CD14-positive monocyte (primary cell): ENCODE results near the gene MACROH2A1. TPM values are rescaled to one million over a fixed set of nuclear protein-coding genes. Genes with fewer than 3 reads are reported as not detected.

Experiments
- DNase-seq, 3 donors: peaks; one replicate each; pipeline ENCODE4 v3.0.0-alpha.2; 2011 to 2022
- H2AFZ ChIP-seq: 2 replicates; pipeline ENCODE4 v1.6.0; 2012; ENCODE audit warnings: mild to moderate bottlenecking, low read depth, low read length, inconsistent platforms; ENCODE audit not compliant: insufficient read depth, poor library complexity, severe bottlenecking
- H3K27ac ChIP-seq, 2 donors: 1 replicate in 1 of 2; 2 replicates in 1 of 2; pipeline ENCODE4 v1.5.1; 2012 to 2013; ENCODE audit warnings: low read length in 2 of 2, control low read depth in 1 of 2, inconsistent platforms in 1 of 2, low read depth in 1 of 2, mild to moderate bottlenecking in 1 of 2
- H3K27me3 ChIP-seq, 2 donors: one replicate each; pipeline versions ENCODE4 v1.6.0 to v1.6.1; 2011 to 2013; ENCODE audit warnings: low read length in 2 of 2; ENCODE audit not compliant: control insufficient read depth in 2 of 2, insufficient read depth in 2 of 2
- H3K36me3 ChIP-seq, 2 donors: replicated peaks in 1 of 2; 1 replicate in 1 of 2; 2 replicates in 1 of 2; pipeline versions ENCODE4 v1.5.1 to v1.6.1; 2012 to 2013; ENCODE audit warnings: low read length in 2 of 2, control low read depth in 1 of 2, inconsistent platforms in 1 of 2, mild to moderate bottlenecking in 1 of 2; ENCODE audit not compliant: insufficient read depth in 2 of 2, control insufficient read depth in 1 of 2
- H3K4me1 ChIP-seq, 2 donors: 1 replicate in 1 of 2; 2 replicates in 1 of 2; pipeline versions ENCODE4 v1.5.1 to v1.6.1; 2012 to 2013; ENCODE audit warnings: low read length in 2 of 2, control low read depth in 1 of 2, inconsistent platforms in 1 of 2, mild to moderate bottlenecking in 1 of 2, moderate library complexity in 1 of 2; ENCODE audit not compliant: insufficient read depth in 2 of 2, control insufficient read depth in 1 of 2
- H3K4me2 ChIP-seq: replicated peaks from 2 replicates; pipeline ENCODE3; 2012; ENCODE audit warnings: low read length, moderate library complexity, mild to moderate bottlenecking; ENCODE audit not compliant: poor library complexity, severe bottlenecking; ENCODE audit errors: extremely low read depth
- H3K4me3 ChIP-seq, 3 experiments: fragments of 200-600 bp in 1 of 3; sonication (generic) in 1 of 3; replicated peaks in 1 of 3; 1 replicate in 2 of 3; 2 replicates in 1 of 3; pipeline ENCODE4 v1.5.1; 2011 to 2013; ENCODE audit warnings: low read length in 3 of 3, mild to moderate bottlenecking in 3 of 3, control low read depth in 2 of 3, low read depth in 2 of 3, inconsistent platforms in 1 of 3, moderate library complexity in 1 of 3
- H3K79me2 ChIP-seq: 2 replicates; pipeline ENCODE4 v1.6.0; 2012; ENCODE audit warnings: mild to moderate bottlenecking, control low read depth, inconsistent platforms, low read length, moderate library complexity; ENCODE audit not compliant: insufficient read depth
- H3K9ac ChIP-seq: 2 replicates; pipeline ENCODE4 v1.6.0; 2017; ENCODE audit warnings: low read length, mild to moderate bottlenecking; ENCODE audit not compliant: insufficient read depth, poor library complexity, severe bottlenecking
- H3K9me3 ChIP-seq, 2 donors: replicated peaks in 1 of 2; 1 replicate in 1 of 2; 2 replicates in 1 of 2; pipeline versions ENCODE4 v1.5.1 to v1.6.1; 2012 to 2013; ENCODE audit warnings: low read length in 2 of 2, control low read depth in 1 of 2; ENCODE audit not compliant: control insufficient read depth in 1 of 2, insufficient read depth in 1 of 2
- H4K20me1 ChIP-seq: 2 replicates; pipeline ENCODE4 v1.6.0; 2012; ENCODE audit warnings: mild to moderate bottlenecking, low read length, control low read depth, moderate library complexity; ENCODE audit not compliant: insufficient read depth
- H3K27ac Mint-ChIP-seq, 7 donors: one replicate each; pipeline ENCODE4 v1.8.0; 2020; ENCODE audit warnings: mild to moderate bottlenecking in 7 of 7, mixed read lengths in 7 of 7, moderate library complexity in 6 of 7, inconsistent platforms in 2 of 7
- H3K27me3 Mint-ChIP-seq, 3 donors: one replicate each; pipeline ENCODE4 v1.8.0; 2021 to 2022; ENCODE audit warnings: low read depth in 3 of 3, mild to moderate bottlenecking in 3 of 3, mixed read lengths in 3 of 3, moderate library complexity in 3 of 3, inconsistent platforms in 1 of 3
- H3K36me3 Mint-ChIP-seq, 2 donors: one replicate each; pipeline ENCODE4 v1.8.0; 2020; ENCODE audit warnings: mixed read lengths in 2 of 2, inconsistent platforms in 1 of 2, mild to moderate bottlenecking in 1 of 2
- H3K4me1 Mint-ChIP-seq: one replicate; pipeline ENCODE4 v1.8.0; 2020; ENCODE audit warnings: mild to moderate bottlenecking, mixed read lengths
- H3K4me3 Mint-ChIP-seq, 2 donors: one replicate each; pipeline ENCODE4 v1.8.0; 2020; ENCODE audit warnings: mild to moderate bottlenecking in 2 of 2, mixed read lengths in 2 of 2, moderate library complexity in 1 of 2
- H3K9me3 Mint-ChIP-seq, 7 donors: one replicate each; pipeline ENCODE4 v1.8.0; 2020 to 2022; ENCODE audit warnings: mixed read lengths in 7 of 7, mild to moderate bottlenecking in 6 of 7, moderate library complexity in 6 of 7, inconsistent platforms in 2 of 7
- CTCF ChIP-seq: fragments of 200-600 bp; IDR thresholded peaks from one replicate; pipeline ENCODE4 v1.8.0; 2022; ENCODE audit warnings: antibody characterized with exemption, mild to moderate bottlenecking
- WGBS: methylation state at CpG from one replicate; pipeline ENCODE4 v1.1.5; 2013; ENCODE audit warnings: missing lambda C conversion rate; ENCODE audit not compliant: insufficient coverage; 5-methylcytosine and 5-hydroxymethylcytosine counted together
- intact Hi-C, 2 donors: fragments of 100-400 bp; cut with micrococcal nuclease; formaldehyde crosslinking; loops; one replicate each; pipeline versions ENCODE4 v1.15.0 to v1.15.1; 2023
- polyA plus RNA-seq, 3 donors: library from polyadenylated mRNA; depleted of rRNA in 1 of 3; unstranded in 2 of 3; stranded (reverse) in 1 of 3; fragments of 300-500 nt in 2 of 3; fragments of >200 nt in 1 of 3; fragmentation: Illumina TruSeq in 2 of 3; gene quantifications; 1 replicate in 2 of 3; 2 replicates in 1 of 3; pipeline ENCODE4 v1.2.3, GENCODE V29; 2012 to 2021

Gene MACROH2A1
- polyA plus RNA-seq, 3 donors: 352 to 443 (median 440) TPM

- no peak for DNase-seq
- intact Hi-C loops: loop anchor here in 1 of 2 donors (10.0 kb wide), 1 partner anchor 46 kb away; no protein-coding TSS in a partner anchor
- Histone ChIP-seq H4K20me1 (peaks cover 98% of the 10 kb centered on the region), H3K4me3 (no peak overlapping the region), H3K4me2 (no peak overlapping the region), H3K9ac (no peak overlapping the region), H3K79me2 (peaks cover 100% of the 10 kb centered on the region), H2AFZ (no peak overlapping the region), H3K4me1 (peaks cover 58 to 85% of the 10 kb centered on the region in 2 donors), H3K9me3 (no peaks in the 10 kb centered on the region), H3K27me3 (no peaks in the 10 kb centered on the region), H3K36me3 (peaks cover 89 to 97% of the 10 kb centered on the region in 2 donors), H3K27ac (peak overlapping the region in 1 of 2 donors; percentile 63)
- no peak overlapping the region for H3K4me3 Mint-ChIP-seq
- H3K9me3 Mint-ChIP-seq: no peaks in the 10 kb centered on the region
- peak overlapping the region; percentile 42 to 95 (median 78) for H3K27ac Mint-ChIP-seq
- H3K36me3 Mint-ChIP-seq: peaks cover 88 to 99% of the 10 kb centered on the region in 2 donors
- 66% methylated on average over 6 of the region's 7 CpGs for WGBS
- H3K4me1 Mint-ChIP-seq: peaks cover 83% of the 10 kb centered on the region
- no peaks in the 10 kb centered on the region for H3K27me3 Mint-ChIP-seq
- no peak for TF ChIP-seq CTCF
These were observed 19.9 kb downstream of the MACROH2A1 start for GRCh38 chr5:135379046-135379654.

GRCh38 chr5:135377751-135378680 lies 21.0 kb downstream of the MACROH2A1 start:
- Mint-ChIP-seq H3K4me3 (peak overlapping the region in 1 of 2 donors; percentile 48), H3K4me1 (peaks cover 84% of the 10 kb centered on the region), H3K9me3 (no peaks in the 10 kb centered on the region), H3K36me3 (peaks cover 84 to 100% of the 10 kb centered on the region in 2 donors), H3K27me3 (no peaks in the 10 kb centered on the region), H3K27ac (peak overlapping the region; percentile 80 to 95 (median 91))
- Histone ChIP-seq H3K4me3 (no peak overlapping the region), H3K9ac (peak overlapping the region; percentile 2), H2AFZ (no peak overlapping the region), H3K4me1 (peaks cover 51 to 85% of the 10 kb centered on the region in 2 donors), H3K79me2 (peaks cover 100% of the 10 kb centered on the region), H3K4me2 (peak overlapping the region; percentile 30), H3K9me3 (no peaks in the 10 kb centered on the region), H4K20me1 (peaks cover 100% of the 10 kb centered on the region), H3K27me3 (no peaks in the 10 kb centered on the region), H3K27ac (peak overlapping the region; percentile 62 to 63), H3K36me3 (peaks cover 92 to 100% of the 10 kb centered on the region in 2 donors)
- 38% methylated on average over 15 of the region's 17 CpGs for WGBS
- intact Hi-C loops: loop anchor here in 1 of 2 donors (10.0 kb wide), 1 partner anchor 47 kb away; no protein-coding TSS in a partner anchor
- no peak for TF ChIP-seq CTCF
- DNase-seq: no peak
